GM18867 (cell line): Measurements from ENCODE around the gene RBM19.

Source experiments
- ATAC-seq: cut with Tn5 transposase; IDR thresholded peaks from one replicate; pipeline ENCODE4 v1.9.1; 2021; ENCODE audit warnings: mild to moderate bottlenecking, moderate library complexity; ENCODE audit not compliant: unreplicated experiment

RBM19 gene

DNA sequence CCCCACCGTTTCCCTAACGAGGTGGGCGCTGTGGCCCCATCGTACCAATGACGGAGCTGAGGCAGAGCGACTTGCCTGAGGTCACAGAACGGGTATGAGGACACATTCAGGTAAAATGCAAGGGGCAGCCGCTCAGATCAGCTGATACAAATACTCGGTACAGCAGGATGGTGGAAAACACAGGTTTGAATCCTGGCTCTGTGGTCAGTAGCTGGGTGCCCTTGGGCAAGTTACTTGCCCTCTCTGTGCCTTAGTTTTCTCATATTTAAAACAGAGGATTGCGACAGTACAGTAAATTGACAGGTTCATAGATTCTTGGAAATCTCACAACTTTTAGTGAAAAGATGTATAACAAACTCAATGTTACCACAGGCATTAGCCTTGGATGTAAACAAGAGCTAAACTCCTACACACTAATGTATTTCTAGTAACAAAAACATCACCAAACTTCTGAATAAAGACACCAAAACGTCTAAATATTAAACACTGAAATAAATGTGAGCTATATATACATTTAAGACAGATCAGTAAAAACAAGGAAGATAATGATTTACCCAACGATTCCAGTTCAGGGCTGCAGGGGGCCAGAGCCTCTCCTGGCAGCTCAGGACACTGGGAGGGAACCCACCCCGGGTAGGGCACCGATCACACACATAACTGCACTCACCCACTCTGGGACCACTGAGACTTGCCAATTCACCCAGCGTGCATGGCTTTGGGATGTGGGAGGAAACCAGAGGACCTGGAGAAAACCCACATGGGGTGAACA, 128.4 kb downstream of the RBM19 start:
- no peak for ATAC-seq

DNA sequence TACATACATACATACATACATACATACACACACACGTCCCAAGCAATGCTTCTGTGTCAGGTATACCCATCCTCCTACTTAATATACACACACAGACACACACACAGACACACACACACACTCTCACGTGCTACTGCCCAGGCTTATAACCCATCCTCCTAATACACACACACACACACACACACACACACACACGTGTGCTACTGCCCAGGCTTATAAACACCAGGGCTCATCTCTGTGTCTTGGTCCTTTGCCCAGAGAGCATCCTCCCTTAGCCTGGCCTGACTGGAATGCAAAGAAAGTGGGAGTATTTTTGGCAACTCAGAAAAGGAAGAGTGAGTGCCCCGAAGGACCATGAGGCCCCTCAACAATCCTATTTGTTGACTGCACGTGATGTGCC, 129.0 kb downstream of the RBM19 start:
- ATAC-seq: no peak

DNA sequence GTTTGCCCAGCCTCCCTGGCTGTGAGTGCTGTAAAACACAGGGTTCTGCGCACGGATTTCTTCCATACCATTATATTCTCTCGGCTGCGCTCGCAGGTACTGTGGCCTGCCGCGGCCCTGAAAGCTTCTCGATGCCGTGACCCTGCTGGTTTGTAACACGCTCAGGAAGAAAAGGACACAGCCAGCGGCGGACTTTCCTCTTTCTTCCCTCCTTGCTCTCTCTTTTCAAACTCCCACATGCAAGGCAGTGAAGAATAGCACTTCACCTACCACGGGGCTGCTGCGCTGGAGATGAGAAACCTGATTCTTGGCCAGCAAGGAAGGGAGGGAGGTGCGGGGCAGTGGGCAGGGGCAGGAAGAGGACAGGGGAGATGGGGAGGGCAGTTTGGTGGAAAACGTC, 130.2 kb downstream of the RBM19 start:
- ATAC-seq: no peak

DNA sequence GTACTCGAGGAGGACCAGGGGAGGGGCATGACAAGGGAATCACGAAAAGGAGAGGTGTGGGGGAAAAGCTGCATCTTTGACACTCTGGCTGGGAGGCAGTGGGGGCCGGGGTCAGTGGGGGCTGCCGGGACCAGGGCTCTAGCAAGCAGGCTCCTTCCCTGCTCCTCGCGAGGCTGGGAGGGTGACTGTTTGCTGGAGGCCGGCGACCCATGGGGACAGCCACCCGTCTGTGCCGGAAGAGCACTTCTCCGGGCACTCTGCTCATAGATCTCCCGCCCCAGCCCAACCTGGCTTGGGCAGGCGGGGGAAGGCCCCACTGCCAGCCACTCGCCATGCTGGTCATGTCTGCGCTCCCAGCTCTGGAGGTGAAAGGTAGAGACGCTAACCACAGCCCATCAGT, 130.7 kb downstream of the RBM19 start:
- no peak for ATAC-seq

DNA sequence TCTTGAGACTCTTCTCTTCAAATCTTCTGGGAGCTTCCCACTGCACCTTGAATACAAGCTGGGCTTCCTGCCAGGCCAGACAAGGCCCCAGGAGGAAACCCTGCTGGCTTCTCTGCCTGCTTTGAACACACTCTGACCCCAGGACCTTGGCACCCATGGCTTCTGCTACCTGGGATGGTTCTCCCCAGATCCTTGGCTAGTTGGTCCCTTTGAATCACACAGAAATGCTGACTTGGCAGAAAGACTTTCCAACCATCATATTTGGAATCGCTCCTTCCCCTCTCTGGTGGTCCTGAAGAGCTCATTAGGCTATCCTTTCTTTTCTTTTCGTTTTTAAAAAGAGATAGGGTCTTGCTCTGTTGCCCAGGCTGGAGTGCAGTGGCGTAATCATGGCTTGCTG, 132.7 kb downstream of the RBM19 start:
- no peak for ATAC-seq

DNA sequence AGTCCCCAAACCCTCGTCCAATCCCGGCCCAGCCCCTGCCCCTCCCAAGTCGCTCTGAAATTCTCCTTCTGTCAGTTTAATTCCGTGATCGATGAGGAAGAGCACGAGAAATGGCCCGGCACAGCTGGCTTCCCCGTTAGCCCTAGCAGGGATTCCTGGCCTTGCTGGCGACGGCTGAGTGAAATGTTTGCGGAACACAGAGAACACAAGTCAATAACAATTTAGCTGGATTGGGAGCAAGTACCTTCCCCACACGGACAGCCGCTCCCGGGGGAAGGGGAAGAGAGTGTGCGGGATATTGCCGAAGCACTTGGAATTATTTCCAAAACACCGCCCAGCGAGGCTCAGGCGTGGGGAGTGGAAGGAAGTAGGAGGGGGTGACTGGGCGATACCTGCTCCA, 134.6 kb downstream of the RBM19 start:
- ATAC-seq: no peak

DNA sequence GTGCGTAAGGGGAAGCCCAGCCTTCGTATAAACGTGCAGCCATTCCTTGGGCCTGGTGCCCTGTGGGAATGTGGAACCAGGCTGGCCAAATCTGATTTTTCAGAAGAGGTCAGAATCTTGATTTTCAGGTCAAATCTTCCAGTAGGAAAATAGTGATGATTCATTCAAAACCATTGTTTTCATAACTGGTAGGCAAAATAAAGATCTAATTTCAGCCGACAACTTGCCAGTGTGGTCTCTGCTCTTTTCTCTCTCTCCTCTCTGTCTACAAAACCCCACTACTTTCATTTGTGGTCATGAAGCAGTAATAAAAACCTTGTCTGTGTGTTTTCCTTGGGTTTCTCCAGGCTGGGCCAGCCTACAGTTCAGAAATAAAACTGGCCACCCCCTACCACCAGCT, 135.1 kb downstream of the RBM19 start:
- ATAC-seq: no peak

DNA sequence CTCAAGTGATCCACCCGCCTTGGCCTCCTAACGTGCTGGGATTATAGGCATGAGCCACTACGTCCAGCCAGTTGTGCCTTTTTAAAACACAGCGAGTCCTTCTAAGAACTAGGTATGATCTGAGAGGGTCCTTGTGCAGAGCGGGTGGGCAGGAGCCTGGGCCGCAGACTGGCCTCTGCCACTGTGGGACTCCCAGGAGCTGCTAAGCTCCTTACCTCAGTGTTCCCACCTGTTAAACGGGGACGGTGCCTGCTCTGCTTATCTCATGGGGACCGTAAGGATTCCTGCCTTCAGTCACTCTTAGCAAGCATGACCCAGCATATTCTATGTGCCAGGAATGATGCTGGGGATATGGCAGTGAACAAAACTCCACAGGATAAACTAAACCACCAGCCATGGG, 136.9 kb downstream of the RBM19 start:
- ATAC-seq: no peak

DNA sequence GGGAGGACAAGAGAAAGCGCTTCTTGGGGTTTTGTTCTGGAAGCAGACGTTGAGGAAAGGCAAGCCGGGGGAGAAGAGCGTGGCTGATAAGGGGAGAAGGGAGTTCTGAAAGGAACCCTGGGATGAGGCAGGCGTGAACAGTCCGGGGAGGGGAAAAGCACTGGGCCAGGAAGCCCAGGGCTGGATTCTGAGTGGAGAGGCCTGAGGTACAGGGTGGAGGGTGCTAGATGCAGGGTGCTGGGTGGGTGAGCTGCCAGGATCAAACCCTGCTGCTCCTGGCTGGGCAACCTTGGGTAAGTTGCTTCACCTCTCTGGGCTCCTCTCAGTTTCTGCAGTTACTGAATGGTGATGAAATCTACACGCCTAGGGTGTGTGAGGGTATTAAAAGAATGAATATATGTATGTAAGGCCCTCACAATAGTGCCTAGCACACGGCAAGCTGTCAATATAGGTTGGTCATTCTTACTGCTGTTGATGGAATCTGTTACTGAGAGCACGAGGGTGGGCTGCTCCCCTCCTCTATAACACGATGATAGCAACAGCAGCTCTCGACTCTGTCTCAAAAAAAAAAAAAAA, 138.5 kb downstream of the RBM19 start:
- ATAC-seq: no peak

DNA sequence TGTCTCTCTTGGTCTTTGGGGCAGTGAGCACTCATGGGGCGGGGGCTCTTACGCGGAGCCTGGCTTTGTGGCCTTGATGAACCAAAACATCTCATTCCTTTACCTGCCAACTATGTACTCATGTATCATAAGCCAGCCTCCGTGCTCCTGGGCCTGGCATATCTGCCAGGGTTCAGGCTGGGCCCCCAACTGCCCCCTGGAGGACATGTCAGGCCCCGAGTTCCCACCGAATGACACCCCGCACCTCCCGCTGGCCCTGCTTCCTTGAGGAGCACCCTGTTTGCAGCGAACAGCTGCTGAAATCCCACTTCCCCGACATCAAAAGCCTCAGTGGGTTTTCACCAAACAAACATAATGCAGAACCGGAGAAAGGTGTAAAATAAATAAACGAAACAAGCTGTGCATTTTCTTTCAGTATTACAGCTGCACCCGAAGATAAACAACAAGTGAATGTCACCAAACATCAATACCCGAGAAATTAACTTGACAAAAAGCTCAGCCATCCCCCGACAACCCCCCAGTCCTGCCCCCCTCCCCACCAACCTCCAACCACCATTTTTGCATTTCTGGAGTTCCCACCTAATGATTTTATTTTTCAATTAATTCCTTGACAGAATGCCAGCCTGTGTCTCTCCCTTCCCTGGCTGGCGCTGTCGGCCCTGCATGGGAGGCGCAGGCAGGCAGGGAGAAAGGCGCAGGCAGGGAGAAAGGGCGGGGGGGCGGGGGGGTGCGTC, 139.2 kb downstream of the RBM19 start:
- ATAC-seq: no peak

DNA sequence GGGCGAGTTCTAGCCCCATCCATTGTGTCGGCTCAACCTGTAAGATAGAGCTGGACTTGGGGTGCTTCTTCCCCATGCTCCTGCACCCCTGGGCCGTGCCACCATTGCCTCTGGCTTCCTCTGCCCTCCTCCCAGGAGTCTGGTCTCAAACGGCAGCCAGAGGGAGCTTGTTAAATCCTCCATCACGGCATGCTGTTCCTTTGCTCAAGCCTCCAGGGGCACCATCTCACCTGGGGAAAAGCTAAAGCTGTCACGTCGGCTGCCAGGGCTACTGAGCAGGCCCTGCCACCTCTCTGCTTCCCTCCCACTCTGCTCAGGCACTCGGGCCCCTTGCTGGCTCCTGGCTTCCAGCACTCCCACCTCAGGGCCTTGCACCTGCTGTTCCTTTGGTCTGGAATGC, 140.4 kb downstream of the RBM19 start:
- ATAC-seq: no peak

DNA sequence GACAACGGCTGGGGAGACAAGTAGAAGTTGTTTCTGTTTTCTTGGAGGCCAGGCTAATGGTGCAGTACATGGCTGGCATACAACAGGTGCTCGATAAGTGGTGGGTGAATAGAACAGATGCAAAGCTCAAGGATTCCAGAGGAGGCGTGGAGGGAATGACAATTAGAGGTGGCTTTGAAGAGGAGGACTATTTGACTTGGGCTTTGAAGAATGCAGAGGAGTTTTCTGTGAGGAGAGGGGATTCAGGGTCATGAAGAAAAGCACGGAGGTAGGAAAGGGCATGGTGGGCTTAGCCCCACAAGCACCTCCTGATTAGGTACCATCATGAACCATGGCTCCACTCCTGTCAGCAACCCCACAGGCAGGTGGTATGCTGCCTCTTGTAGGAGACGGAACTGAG, 142.3 kb downstream of the RBM19 start:
- ATAC-seq: no peak

DNA sequence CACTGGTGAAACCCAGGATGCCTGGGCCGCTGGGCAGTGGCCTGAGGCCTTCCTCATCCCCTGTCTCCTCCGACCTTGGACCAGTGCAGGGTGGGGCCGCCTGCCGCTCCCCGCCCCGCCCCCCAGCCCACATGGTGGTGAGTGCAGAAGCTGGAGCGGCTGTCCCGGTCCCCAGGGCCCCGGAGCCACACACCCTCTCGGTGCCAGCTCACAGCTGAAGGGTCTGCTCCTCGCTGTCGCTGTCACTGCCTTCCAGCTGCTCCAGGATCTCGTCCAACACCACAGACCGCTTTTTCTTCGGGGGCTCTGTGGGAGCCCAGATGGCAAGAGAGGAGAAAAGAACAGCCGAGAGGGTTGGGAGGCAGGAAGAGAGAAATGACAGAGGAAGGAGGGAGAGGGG, 143.1 kb downstream of the RBM19 start:
- no peak for ATAC-seq

DNA sequence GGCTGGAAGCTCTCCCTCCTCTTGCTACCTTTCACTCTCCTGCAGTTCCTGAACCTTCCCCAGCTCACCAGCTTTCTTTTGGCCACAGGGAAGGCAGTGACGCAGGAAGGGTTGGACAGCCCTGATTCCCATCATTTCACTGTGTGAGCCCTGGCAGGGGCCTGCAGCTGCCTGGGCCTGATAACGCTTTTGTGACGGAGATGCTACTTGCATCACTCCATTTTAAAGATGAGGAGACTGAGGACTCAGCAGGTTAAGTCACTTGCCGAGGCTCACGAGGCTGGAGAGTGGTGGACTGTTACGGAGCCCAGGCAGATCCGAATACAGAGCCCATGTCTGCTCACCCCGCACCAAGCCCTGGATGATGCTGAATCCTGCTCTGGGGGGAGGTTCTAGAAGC, 145.3 kb downstream of the RBM19 start:
- ATAC-seq: no peak

DNA sequence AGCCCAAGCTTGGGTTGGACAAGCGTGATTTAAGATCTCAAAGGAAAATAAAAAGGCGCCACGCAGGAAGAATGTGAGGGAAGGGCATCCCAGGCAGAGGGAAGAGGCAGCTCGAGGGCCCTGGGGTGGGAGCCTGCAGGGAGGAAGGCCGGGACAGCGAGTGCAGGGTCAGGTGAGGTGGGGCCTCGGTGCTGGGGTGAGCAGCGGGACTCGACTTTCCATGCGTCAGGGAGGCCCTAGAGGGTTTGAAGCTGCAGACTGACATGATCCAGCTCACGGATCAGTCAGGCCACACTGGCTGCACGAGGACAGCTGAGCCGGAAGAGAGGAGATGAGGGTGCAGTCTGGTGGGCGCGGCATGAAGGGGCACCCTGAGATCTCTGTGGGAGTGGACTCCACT, 145.8 kb downstream of the RBM19 start:
- ATAC-seq: no peak

DNA sequence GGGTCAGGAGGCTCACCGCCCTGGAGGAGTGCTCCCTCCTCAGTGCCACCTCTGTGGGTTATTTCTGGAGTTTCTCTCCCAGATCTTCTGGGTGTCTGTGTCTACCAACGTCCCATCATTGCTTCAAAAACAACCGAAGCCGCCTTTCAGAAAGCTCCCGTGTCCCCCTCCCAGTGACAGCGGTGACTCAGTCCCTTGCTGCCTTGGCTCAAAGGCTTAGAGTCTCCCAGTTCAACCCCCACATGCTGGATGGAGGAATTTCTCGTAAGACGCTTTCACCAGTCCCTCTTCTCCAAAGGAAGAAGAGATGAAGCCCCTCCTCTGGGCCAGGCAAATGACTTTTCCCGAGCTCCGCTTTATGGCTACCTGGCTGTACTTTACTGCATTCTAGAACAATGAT, 146.6 kb downstream of the RBM19 start:
- ATAC-seq: no peak

DNA sequence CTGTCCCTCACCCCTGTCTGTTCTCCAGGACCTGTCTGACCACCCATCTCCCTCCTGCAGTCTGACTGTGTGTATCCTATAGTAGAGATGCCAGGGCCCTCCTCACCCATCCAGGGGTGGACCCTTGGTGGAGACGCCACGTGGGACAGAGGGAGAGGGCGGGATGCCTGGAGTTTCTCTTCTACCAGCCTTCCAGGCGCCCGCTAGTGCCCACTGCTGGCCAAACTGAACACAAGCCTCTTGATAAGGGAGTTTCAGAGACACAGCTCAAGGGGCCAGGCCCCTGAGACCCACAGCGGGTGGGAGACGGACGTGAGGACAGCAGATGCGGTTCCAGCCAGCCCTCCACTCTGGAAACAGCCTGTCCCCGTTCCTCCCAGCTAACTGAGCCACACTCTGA, 147.3 kb downstream of the RBM19 start:
- no peak for ATAC-seq

DNA sequence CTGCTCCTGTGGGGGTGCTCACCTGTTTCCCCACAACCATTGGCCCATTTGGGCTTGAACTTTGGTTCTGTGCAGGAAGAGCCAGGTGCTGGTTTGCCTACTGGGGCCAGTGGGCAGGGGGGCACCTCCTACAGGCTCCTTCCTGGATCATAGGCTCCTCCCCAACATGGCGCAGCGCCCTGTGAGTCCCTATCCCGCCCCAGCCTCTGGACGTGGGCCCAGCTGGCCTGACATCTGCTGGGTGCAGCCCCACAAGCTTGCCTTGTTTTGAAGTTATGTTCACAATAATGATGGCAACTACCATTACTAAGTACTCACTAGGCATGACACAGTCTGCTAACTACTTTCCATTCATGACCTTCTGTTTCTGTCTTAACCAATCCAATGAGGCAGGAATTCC, 147.8 kb downstream of the RBM19 start:
- no peak for ATAC-seq

DNA sequence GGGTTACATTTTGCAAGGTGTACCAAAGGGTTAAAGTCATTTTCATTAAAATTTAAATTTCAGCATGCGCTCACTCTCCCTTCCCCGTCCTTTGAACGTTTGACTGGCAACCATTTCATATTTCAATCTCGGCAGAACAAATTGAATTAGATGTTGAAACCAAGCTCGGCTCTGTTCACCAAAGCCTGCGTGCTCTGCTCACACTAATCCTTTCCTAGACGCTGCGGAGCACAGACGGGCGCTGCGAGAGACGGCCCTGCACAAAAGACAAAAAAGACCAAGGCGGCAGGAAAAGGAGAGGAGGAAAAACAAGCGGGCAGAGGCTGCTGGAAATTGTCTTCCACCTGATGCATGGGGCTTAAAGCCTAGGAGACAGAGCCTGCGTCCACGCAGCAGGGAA, 149.3 kb downstream of the RBM19 start:
- ATAC-seq: no peak

DNA sequence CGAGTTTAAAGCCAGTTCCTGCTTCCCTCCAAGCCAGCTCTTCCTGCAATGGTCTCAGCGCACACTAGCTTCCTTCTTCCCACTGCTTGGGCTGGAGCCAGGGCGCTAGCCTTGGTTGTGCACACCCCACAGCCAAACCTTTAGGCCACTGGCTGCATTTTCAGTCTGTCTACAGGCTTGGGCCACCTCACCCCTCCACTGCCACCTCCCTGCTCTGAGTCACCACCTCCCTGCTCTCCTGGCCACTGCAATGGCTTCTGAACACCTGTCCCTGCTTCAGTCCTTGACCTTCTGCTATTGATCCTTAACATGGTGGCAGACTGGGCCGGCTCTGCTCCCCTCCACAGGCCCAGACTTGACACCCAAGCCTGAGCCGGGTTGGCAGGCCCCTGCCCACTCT, 151.1 kb downstream of the RBM19 start:
- ATAC-seq: no peak

DNA sequence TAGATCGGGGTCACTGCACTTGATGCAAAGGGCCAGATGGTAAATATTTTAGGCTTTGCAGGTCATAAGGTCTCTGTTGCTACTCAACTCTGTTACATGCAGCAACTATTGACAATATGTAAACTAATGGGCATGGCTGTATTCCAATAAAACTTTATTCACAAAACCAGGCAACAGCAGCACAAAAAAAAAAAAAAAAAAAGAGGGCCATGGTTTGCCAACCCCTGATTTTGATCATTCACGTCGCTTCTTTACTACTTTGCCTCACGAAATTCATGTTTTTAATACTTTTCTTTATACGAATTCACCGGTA, 152.9 kb downstream of the RBM19 start:
- ATAC-seq: no peak

DNA sequence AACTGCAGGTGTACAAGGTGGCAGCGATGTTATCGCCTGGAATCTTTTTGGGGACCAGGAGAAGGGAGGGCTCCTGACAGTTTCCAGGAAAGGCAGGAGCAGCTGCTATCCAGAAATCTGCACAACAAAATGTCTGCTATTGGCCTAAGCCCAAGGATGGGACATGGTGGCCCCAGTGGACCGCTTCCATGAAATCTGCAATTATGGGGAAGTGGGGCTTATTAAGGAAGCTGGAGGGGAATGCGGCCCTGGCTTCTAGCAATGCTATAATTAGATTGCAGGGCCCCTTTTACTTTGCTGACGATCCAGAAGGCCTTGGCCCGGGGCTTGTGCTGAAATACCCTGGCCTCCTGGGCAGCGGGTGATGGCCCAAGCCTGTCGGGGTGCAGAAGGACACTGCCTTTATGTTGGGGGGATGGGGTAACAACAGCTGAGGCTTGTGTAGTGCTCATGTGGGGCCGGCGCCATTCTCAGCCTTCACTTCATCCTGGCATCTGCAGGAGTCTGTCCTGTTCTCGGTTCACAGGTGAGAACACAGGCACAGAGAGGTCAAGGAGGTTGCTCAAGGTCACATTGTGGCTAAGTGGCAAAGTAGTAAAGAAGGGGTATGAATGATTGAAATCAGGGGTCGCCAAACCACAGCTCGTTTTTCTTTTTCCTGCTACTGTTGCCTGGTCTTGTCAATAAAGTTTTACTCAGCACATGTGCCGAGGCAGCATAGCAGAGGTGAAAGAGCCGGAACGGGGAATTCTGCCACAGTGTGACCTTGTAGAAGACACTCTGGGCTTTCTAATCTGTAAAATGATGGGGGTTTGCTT, 153.5 kb downstream of the RBM19 start:
- no peak for ATAC-seq
